ENCODE measurements around the gene TEX13B. TPM values are rescaled to one million over a fixed set of nuclear protein-coding genes. Genes with fewer than 3 reads are reported as not detected.

Gene TEX13B, protein sequence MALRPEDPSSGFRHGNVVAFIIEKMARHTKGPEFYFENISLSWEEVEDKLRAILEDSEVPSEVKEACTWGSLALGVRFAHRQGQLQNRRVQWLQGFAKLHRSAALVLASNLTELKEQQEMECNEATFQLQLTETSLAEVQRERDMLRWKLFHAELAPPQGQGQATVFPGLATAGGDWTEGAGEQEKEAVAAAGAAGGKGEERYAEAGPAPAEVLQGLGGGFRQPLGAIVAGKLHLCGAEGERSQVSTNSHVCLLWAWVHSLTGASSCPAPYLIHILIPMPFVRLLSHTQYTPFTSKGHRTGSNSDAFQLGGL
- not detected in 5 replicates for total RNA-seq (2022; extraction: Qiagen RNA extraction)

DNA sequence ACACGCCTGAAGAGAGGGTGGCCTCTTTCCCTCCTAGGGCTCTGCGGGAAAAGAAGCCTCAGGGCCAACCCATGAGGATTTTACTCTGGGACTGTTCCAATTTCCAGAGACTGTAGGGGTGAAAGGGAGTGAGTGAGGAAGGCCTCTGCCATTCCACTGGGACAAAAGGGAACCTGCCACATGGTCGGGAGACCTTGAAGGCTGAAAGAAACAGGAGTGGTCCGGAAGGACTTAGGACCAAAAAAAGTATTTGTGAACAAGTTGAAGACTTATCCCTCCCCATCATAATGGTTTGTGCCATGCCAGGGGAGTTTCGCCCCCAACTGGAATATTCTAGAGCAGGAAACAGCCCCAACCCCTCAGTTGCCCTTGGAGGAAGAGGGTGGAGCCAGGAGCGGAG is at the start of gene TEX13B:
TSS of gene TEX13B (minus strand) at position 15 of the 400 bp plus-strand sequence. CDS start 243 bp downstream, outside the sequence.

Other genes with a start within 250 kb of the TEX13B start
- 153 to 180 TPM (median 174 TPM) in 5 replicates for gene TSC22D3, start 206.6 kb downstream of the TEX13B start, total RNA-seq (2022; extraction: Qiagen RNA extraction)
- not detected in 5 replicates for gene NCBP2L, start 204.6 kb downstream of the TEX13B start, total RNA-seq (2022; extraction: Qiagen RNA extraction)
- 6.4 to 9.1 TPM (median 7.3 TPM) in 5 replicates for gene MID2, start 156.5 kb downstream of the TEX13B start, total RNA-seq (2022; extraction: Qiagen RNA extraction)
- gene VSIG1, start 62.7 kb upstream of the TEX13B start, total RNA-seq (2022; extraction: Qiagen RNA extraction): 0.13 to 0.44 TPM (median 0.21 TPM) in 5 replicates
- gene PSMD10, start 109.2 kb upstream of the TEX13B start, total RNA-seq (2022; extraction: Qiagen RNA extraction): 71.2 to 83.9 TPM (median 77.5 TPM) in 5 replicates
- 7.1 to 8.5 TPM (median 7.8 TPM) in 5 replicates for gene ATG4A, start 109.4 kb upstream of the TEX13B start, total RNA-seq (2022; extraction: Qiagen RNA extraction)